Panc1 (cell line): ENCODE data around the gene NSL1. TPM values are rescaled to one million over a fixed set of nuclear protein-coding genes. Genes with fewer than 3 reads are reported as not detected.

Experiments
- ATAC-seq: fragments of 200-7000 bp; cut with Tn5 transposase; 2 replicates; pipeline ENCODE4 v1.9.1; 2020; ENCODE audit warnings: mild to moderate bottlenecking, moderate library complexity
- BruUV-seq: library from RNA; stranded (reverse); fragments of 400-500 nt; replicated peaks from 2 replicates; lab custom pipeline; 2021; lab: Mats Ljungman, UMichigan
- CTCF ChIA-PET: fragments of 300-600 bp; sonication (Branson Sonifier 250); formaldehyde crosslinking; loops from one replicate; lab custom pipeline; 2022; ENCODE audit warnings: antibody characterized with exemption; lab: Charles Lee
- POLR2A ChIA-PET: fragments of 300-600 bp; sonication (Branson Sonifier 250); formaldehyde crosslinking; loops from one replicate; lab custom pipeline; 2022; ENCODE audit warnings: antibody characterized with exemption; lab: Charles Lee
- DNase-seq: peaks from one replicate; pipeline ENCODE4 v3.0.0-alpha.2; 2010; ENCODE audit warnings: low read depth, low spot score
- H3K27ac ChIP-seq: 2 replicates; pipeline ENCODE4 v1.5.1; 2011; ENCODE audit warnings: mild to moderate bottlenecking, low read length, inconsistent platforms
- H3K27me3 ChIP-seq: fragments of 200-500 bp; sonication (Bioruptor generic); 2 replicates; pipeline ENCODE4 v1.6.0; 2014; ENCODE audit warnings: low read length, inconsistent platforms; ENCODE audit not compliant: control insufficient read depth, insufficient read depth
- H3K36me3 ChIP-seq: fragments of 200-500 bp; sonication (Bioruptor generic); 2 replicates; pipeline ENCODE4 v1.5.1; 2014; ENCODE audit warnings: inconsistent platforms, mild to moderate bottlenecking, low read length, moderate library complexity; ENCODE audit not compliant: control insufficient read depth, insufficient read depth
- H3K4me1 ChIP-seq: 2 replicates; pipeline ENCODE4 v1.5.1; 2011; ENCODE audit warnings: inconsistent platforms, mild to moderate bottlenecking, low read length, moderate library complexity; ENCODE audit not compliant: control insufficient read depth, insufficient read depth
- H3K4me3 ChIP-seq, 2 experiments: 2 replicates each; pipeline ENCODE4 v1.5.1; 2011 to 2012; ENCODE audit warnings: low read depth in 2 of 2, low read length in 2 of 2, mild to moderate bottlenecking in 2 of 2, inconsistent platforms in 1 of 2, moderate library complexity in 1 of 2
- H3K9me3 ChIP-seq: fragments of 200-500 bp; sonication (Bioruptor generic); 2 replicates; pipeline ENCODE4 v1.5.1; 2014; ENCODE audit warnings: low read depth, mild to moderate bottlenecking, inconsistent platforms, low read length, moderate library complexity; ENCODE audit not compliant: control insufficient read depth, insufficient read depth
- POLR2AphosphoS5 ChIP-seq: IDR thresholded peaks from 2 replicates; pipeline ENCODE4 v1.6.1; 2012; ENCODE audit warnings: mild to moderate bottlenecking, low read depth, low read length, moderate library complexity
- SIN3A ChIP-seq: IDR thresholded peaks from 2 replicates; pipeline ENCODE4 v1.6.1; 2012; ENCODE audit warnings: low read depth, mild to moderate bottlenecking, low read length, moderate library complexity, borderline replicate concordance; ENCODE audit not compliant: insufficient read depth
- TCF7L2 ChIP-seq: IDR thresholded peaks from 2 replicates; pipeline ENCODE4 v1.6.1; 2011; ENCODE audit warnings: mild to moderate bottlenecking, low read depth, low read length, inconsistent platforms
- in situ Hi-C: cut with HindIII; loops from 2 replicates; pipeline ENCODE4 v1.10.0; 2016; ENCODE audit warnings: low sequenced_read_pairs, low pct_unique_long_range_greater_than_20kb
- intact Hi-C: fragments of 100-400 bp; cut with micrococcal nuclease; formaldehyde crosslinking; loops from one replicate; pipeline ENCODE4 v1.10.0; 2022; ENCODE audit not compliant: unreplicated experiment
- total RNA-seq: library from RNA; stranded (reverse); gene quantifications from one replicate; pipeline ENCODE4 v1.2.1, GENCODE V29; 2021; ENCODE audit not compliant: unreplicated experiment
- TF ChIP-seq, protein P1 (sequence below): fragments of 450-650 bp; IDR thresholded peaks from 2 replicates; pipeline ENCODE4 v1.5.1; 2017; ENCODE audit warnings: mild to moderate bottlenecking
- TF ChIP-seq, protein P2 (sequence below), 2 experiments: IDR thresholded peaks; 2 replicates each; pipeline ENCODE4 v1.6.1; 2011 to 2012; ENCODE audit warnings: low read depth in 2 of 2, control low read depth in 1 of 2, low read length in 1 of 2, mild to moderate bottlenecking in 1 of 2, moderate library complexity in 1 of 2; ENCODE audit not compliant: insufficient read depth in 1 of 2

Gene NSL1
- total RNA-seq, 1 experiment from 2014 or later, result 21.8 TPM

GRCh38 chr1:212746546-212746945 is 45.0 kb downstream of the NSL1 start:
- Histone ChIP-seq H3K9me3 (no peaks in the 10 kb centered on the region), H3K27ac (no peak overlapping the region), H3K36me3 (no peaks in the 10 kb centered on the region), H3K4me3 (no peak overlapping the region), H3K4me1 (peaks cover 2% of the 10 kb centered on the region; the same call in 1 of the 2 replicates), H3K27me3 (no peaks in the 10 kb centered on the region)
- ChIA-PET POLR2A (interaction anchor here (0.6 kb wide), 1 partner anchor 54 kb away, joined by 6 read pairs; no protein-coding TSS in a partner anchor), CTCF (no interaction called here)
- no peak for DNase-seq
- intact Hi-C loops (no loop called here), in situ Hi-C loops (no loop called here)
- ATAC-seq, result no peak
- no peak for TF ChIP-seq SIN3A
- no peak for TF ChIP-seq TCF7L2
- TF ChIP-seq, protein P1, sequence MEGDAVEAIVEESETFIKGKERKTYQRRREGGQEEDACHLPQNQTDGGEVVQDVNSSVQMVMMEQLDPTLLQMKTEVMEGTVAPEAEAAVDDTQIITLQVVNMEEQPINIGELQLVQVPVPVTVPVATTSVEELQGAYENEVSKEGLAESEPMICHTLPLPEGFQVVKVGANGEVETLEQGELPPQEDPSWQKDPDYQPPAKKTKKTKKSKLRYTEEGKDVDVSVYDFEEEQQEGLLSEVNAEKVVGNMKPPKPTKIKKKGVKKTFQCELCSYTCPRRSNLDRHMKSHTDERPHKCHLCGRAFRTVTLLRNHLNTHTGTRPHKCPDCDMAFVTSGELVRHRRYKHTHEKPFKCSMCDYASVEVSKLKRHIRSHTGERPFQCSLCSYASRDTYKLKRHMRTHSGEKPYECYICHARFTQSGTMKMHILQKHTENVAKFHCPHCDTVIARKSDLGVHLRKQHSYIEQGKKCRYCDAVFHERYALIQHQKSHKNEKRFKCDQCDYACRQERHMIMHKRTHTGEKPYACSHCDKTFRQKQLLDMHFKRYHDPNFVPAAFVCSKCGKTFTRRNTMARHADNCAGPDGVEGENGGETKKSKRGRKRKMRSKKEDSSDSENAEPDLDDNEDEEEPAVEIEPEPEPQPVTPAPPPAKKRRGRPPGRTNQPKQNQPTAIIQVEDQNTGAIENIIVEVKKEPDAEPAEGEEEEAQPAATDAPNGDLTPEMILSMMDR, result no peak
- TF ChIP-seq, protein P2, sequence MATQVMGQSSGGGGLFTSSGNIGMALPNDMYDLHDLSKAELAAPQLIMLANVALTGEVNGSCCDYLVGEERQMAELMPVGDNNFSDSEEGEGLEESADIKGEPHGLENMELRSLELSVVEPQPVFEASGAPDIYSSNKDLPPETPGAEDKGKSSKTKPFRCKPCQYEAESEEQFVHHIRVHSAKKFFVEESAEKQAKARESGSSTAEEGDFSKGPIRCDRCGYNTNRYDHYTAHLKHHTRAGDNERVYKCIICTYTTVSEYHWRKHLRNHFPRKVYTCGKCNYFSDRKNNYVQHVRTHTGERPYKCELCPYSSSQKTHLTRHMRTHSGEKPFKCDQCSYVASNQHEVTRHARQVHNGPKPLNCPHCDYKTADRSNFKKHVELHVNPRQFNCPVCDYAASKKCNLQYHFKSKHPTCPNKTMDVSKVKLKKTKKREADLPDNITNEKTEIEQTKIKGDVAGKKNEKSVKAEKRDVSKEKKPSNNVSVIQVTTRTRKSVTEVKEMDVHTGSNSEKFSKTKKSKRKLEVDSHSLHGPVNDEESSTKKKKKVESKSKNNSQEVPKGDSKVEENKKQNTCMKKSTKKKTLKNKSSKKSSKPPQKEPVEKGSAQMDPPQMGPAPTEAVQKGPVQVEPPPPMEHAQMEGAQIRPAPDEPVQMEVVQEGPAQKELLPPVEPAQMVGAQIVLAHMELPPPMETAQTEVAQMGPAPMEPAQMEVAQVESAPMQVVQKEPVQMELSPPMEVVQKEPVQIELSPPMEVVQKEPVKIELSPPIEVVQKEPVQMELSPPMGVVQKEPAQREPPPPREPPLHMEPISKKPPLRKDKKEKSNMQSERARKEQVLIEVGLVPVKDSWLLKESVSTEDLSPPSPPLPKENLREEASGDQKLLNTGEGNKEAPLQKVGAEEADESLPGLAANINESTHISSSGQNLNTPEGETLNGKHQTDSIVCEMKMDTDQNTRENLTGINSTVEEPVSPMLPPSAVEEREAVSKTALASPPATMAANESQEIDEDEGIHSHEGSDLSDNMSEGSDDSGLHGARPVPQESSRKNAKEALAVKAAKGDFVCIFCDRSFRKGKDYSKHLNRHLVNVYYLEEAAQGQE (IDR thresholded peaks at IDR 0.05; ENCODE audit: insufficient read depth in 1 of 2, low read depth in 2 of 2, low read length in 1 of 2), result no peak
- no peak for TF ChIP-seq POLR2AphosphoS5
- BruUV-seq, result no TSS peak

DNA sequence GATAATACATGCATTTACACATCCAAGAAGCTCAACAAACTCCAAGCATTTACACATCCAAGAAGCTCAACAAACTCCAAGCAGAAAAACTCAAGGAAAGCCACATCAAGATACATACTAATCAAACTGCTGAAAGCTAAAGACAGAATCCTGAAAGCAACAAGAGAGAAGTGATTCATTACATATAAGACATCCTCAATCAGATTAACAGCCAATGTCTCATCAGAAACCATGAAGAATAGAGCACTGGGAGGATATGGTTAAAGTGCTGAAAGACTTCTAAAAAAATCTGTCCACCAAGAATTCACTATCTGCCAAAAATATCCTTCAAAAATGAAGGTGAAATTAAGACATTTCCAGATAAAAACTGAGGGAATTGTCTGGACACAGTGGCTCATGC is 46.3 kb downstream of the NSL1 start:
- in situ Hi-C loops, result no loop called here
- CTCF ChIA-PET, result interaction anchor here (0.6 kb wide), 1 partner anchor 269 kb away, joined by 4 read pairs; no protein-coding TSS in a partner anchor
- H3K4me1 ChIP-seq, result peaks cover 2% of the 10 kb centered on the region; the same call in 1 of the 2 replicates
- H3K36me3 ChIP-seq, result no peaks in the 10 kb centered on the region
- no peaks in the 10 kb centered on the region for H3K9me3 ChIP-seq
- no peaks in the 10 kb centered on the region for H3K27me3 ChIP-seq
- TF ChIP-seq, protein P2 (IDR thresholded peaks at IDR 0.05; ENCODE audit: insufficient read depth in 1 of 2, low read depth in 2 of 2, low read length in 1 of 2), result no peak
- TF ChIP-seq, protein P1, result no peak
- no peak for TF ChIP-seq POLR2AphosphoS5
- TF ChIP-seq TCF7L2, result no peak
- TF ChIP-seq SIN3A, result no peak
- DNase-seq (no peak), ATAC-seq (no peak)
- intact Hi-C loops, result no loop called here
- POLR2A ChIA-PET, result no interaction called here
- H3K4me3 ChIP-seq, result no peak overlapping the region
- H3K27ac ChIP-seq, result no peak overlapping the region
- no TSS peak for BruUV-seq
